Adrenal gland (tissue), 5 donors: ENCODE results near the gene RBM23.

Source experiments
- POLR2A ChIP-seq, 2 donors: fragments of 450-650 bp; IDR thresholded peaks; one replicate each; pipeline ENCODE4 v1.6.1; 2017; ENCODE audit warnings: antibody characterized with exemption in 2 of 2, mild to moderate bottlenecking in 2 of 2, moderate library complexity in 1 of 2
- TF ChIP-seq, protein P1 (sequence below), 6 experiments: fragments of 450-650 bp in 4 of 6; fragments of 200-600 bp in 2 of 6; sonication (generic) in 1 of 6; IDR thresholded peaks; 1 replicate in 5 of 6; 2 replicates in 1 of 6; pipeline versions ENCODE4 v1.5.1 to v1.8.0; 2016 to 2021; ENCODE audit warnings: antibody characterized with exemption in 6 of 6, mild to moderate bottlenecking in 2 of 6, moderate library complexity in 1 of 6
- donor health status: DM: no; HTN: no; CAD: no.

DNA sequence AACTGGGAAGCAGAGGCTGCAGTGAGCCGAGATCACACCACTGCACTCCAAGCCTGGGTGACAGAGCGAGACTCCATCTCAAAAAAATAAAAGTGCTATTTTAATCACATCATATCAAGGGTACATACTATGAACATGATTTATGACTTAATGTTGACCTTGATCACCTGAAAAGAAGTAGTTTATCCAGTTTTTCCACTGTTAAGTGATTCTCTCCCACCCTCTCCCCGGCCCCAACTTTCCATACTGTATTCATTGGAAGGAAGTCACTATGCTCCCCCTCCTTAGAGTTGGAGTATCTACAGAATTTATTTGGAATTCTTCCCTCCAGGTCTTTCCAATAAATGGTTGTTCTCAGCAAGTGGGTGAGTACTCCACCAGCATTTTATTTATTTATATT lies 13.2 kb upstream of the RBM23 start:
- TF ChIP-seq, protein P1, sequence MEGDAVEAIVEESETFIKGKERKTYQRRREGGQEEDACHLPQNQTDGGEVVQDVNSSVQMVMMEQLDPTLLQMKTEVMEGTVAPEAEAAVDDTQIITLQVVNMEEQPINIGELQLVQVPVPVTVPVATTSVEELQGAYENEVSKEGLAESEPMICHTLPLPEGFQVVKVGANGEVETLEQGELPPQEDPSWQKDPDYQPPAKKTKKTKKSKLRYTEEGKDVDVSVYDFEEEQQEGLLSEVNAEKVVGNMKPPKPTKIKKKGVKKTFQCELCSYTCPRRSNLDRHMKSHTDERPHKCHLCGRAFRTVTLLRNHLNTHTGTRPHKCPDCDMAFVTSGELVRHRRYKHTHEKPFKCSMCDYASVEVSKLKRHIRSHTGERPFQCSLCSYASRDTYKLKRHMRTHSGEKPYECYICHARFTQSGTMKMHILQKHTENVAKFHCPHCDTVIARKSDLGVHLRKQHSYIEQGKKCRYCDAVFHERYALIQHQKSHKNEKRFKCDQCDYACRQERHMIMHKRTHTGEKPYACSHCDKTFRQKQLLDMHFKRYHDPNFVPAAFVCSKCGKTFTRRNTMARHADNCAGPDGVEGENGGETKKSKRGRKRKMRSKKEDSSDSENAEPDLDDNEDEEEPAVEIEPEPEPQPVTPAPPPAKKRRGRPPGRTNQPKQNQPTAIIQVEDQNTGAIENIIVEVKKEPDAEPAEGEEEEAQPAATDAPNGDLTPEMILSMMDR (IDR thresholded peaks at IDR 0.05), result no peak
- TF ChIP-seq POLR2A (IDR thresholded peaks at IDR 0.05), result no peak
